K562 (cell line): ENCODE results near the gene CXCL1. TPM values are rescaled to one million over a fixed set of nuclear protein-coding genes. Genes with fewer than 3 reads are reported as not detected.
A peak's percentile ranks its signal among the peaks of the same experiment; 100 is the strongest.

Source experiments
- ARID1B ChIP-seq: fragments of 450-650 bp; IDR thresholded peaks from 2 replicates; pipeline ENCODE4 v1.6.1; 2016; ENCODE audit warnings: antibody characterized with exemption, mild to moderate bottlenecking, inconsistent platforms
- E2F1 ChIP-seq: sonication (generic); formaldehyde crosslinking; IDR thresholded peaks from 2 replicates; pipeline ENCODE4 v1.8.1; 2023; ENCODE audit warnings: mild to moderate bottlenecking, missing genetic modification reagents, moderate library complexity
- E2F8 ChIP-seq: fragments of 450-650 bp; IDR thresholded peaks from 2 replicates; pipeline ENCODE4 v1.7.1; 2018; ENCODE audit warnings: mild to moderate bottlenecking, low read depth; ENCODE audit not compliant: partially characterized antibody
- FOXK2 ChIP-seq, 2 experiments: fragments of 450-650 bp; IDR thresholded peaks in 1 of 2; conservative IDR thresholded peaks in 1 of 2; 2 replicates each; pipeline ENCODE4 v1.6.1; 2016; ENCODE audit warnings: low read depth in 2 of 2, mild to moderate bottlenecking in 1 of 2
- FOXO4 ChIP-seq: fragments of 450-650 bp; formaldehyde crosslinking; IDR thresholded peaks from 2 replicates; pipeline ENCODE4 v1.4.0; 2020; ENCODE audit warnings: mild to moderate bottlenecking, moderate library complexity
- L3MBTL2 ChIP-seq: fragments of 450-650 bp; IDR thresholded peaks from 2 replicates; pipeline ENCODE4 v1.6.1; 2016; ENCODE audit warnings: mild to moderate bottlenecking, moderate library complexity
- MTF1 ChIP-seq: fragments of 250-450 bp; sonication (Bioruptor Pico); IDR thresholded peaks from 2 replicates; pipeline ENCODE4 v1.9.0; 2021; ENCODE audit warnings: moderate library complexity, mild to moderate bottlenecking, inconsistent platforms, borderline replicate concordance
- PCBP1 ChIP-seq: fragments of 200-400 bp; formaldehyde crosslinking; IDR thresholded peaks from 2 replicates; pipeline ENCODE4 v1.6.1; 2018; ENCODE audit warnings: mild to moderate bottlenecking, low read depth, low read length; ENCODE audit not compliant: poor library complexity, severe bottlenecking
- SAFB ChIP-seq: fragments of 200-400 bp; formaldehyde crosslinking; IDR thresholded peaks from 2 replicates; pipeline ENCODE4 v1.6.1; 2017; ENCODE audit warnings: low read depth, low read length, borderline replicate concordance
- U2AF2 ChIP-seq: fragments of 200-400 bp; formaldehyde crosslinking; optimal IDR thresholded peaks from 2 replicates; pipeline ENCODE3; 2017; ENCODE audit warnings: low read depth, mild to moderate bottlenecking, low read length
- USF2 ChIP-seq: sonication (generic); formaldehyde crosslinking; IDR thresholded peaks from 2 replicates; pipeline ENCODE4 v1.5.0; 2020; ENCODE audit warnings: missing genetic modification reagents
- ZNF239 ChIP-seq: fragments of 250-450 bp; sonication (Bioruptor Pico); IDR thresholded peaks from 2 replicates; pipeline ENCODE4 v1.4.0; 2020; ENCODE audit warnings: mild to moderate bottlenecking
- polyA plus RNA-seq, 8 experiments: library from polyadenylated mRNA; depleted of rRNA in 4 of 8; stranded (reverse) in 5 of 8; unstranded in 3 of 8; fragments of >200 nt; fragmentation: Nextera tagmentation in 2 of 8; fragmentation: Illumina TruSeq in 1 of 8; extraction: Ambion mirVana in 2 of 8; extraction: Trizol in 1 of 8; gene quantifications; 2 replicates each; pipeline versions ENCODE4 v1.2.1 to v1.2.3, GENCODE V29; 2011 to 2014; ENCODE audit warnings: inconsistent platforms in 1 of 8, missing spikeins in 1 of 8
- total RNA-seq, 7 experiments: library from RNA; depleted of rRNA in 6 of 7; stranded (reverse); fragments of >200 nt in 6 of 7; fragmentation: Illumina TruSeq in 2 of 7; extraction: Trizol in 2 of 7; gene quantifications; 2 replicates each; pipeline versions ENCODE4 v1.2.1 to v1.2.3, GENCODE V29; 2011 to 2021; ENCODE audit warnings: low replicate concordance in 1 of 7

Gene CXCL1
- total and polyA plus RNA-seq, 9 of the 15 experiments (the other 6 are each of a cell fraction or from before 2014, with no cell fraction given), result 0.07 to 2.2 (median 0.32) TPM; not detected in 3

GRCh38 chr4:73832651-73833237, 36.4 kb upstream of the CXCL1 start (continued):
- TF ChIP-seq E2F8, result no peak
- no peak for TF ChIP-seq USF2 (CRISPR knock-in tag)
- TF ChIP-seq L3MBTL2, result no peak
- TF ChIP-seq ARID1B, result peak; percentile 98
- no peak for TF ChIP-seq SAFB
- TF ChIP-seq FOXK2 (conservative IDR thresholded peaks at IDR 0.05 in 1 of 2, IDR thresholded peaks at IDR 0.05 in 1 of 2; ENCODE audit: low read depth in 2 of 2), result peak; percentile 87
- no peak for TF ChIP-seq ZNF239 (CRISPR knock-in tag)
- no peak for TF ChIP-seq FOXO4
- TF ChIP-seq MTF1 (CRISPR knock-in tag), result no peak
- TF ChIP-seq E2F1, result no peak
- no peak for TF ChIP-seq U2AF2
- no peak for TF ChIP-seq PCBP1
